Smooth muscle cell (in vitro differentiated cells): ENCODE measurements around the gene THBS3. TPM values are rescaled to one million over a fixed set of nuclear protein-coding genes. Genes with fewer than 3 reads are reported as not detected.

Experiments
- DNase-seq: peaks from one replicate; lab custom pipeline; 2025; ENCODE audit not compliant: unreplicated experiment; lab: John Stamatoyannopoulos, UW
- H2AFZ ChIP-seq: fragments of 200-600 bp; sonication (generic); 2 replicates; pipeline ENCODE4 v1.6.0; 2016; ENCODE audit warnings: antibody characterized with exemption, low read depth, mild to moderate bottlenecking
- H3F3A ChIP-seq: fragments of 200-600 bp; sonication (generic); 2 replicates; pipeline ENCODE4 v1.6.0; 2017; ENCODE audit warnings: antibody characterized with exemption, low read depth
- H3K27ac ChIP-seq: fragments of 200-600 bp; sonication (generic); 2 replicates; pipeline ENCODE4 v1.5.1; 2016; ENCODE audit warnings: low read depth, mild to moderate bottlenecking
- H3K27me3 ChIP-seq: fragments of 200-600 bp; sonication (generic); 2 replicates; pipeline ENCODE4 v1.6.1; 2016; ENCODE audit warnings: low read depth, mild to moderate bottlenecking
- H3K36me3 ChIP-seq: fragments of 200-600 bp; sonication (generic); 2 replicates; pipeline ENCODE4 v1.5.1; 2016; ENCODE audit warnings: low read depth
- H3K4me1 ChIP-seq: fragments of 200-600 bp; sonication (generic); 2 replicates; pipeline ENCODE4 v1.5.1; 2016; ENCODE audit warnings: low read depth
- H3K4me2 ChIP-seq: fragments of 200-600 bp; sonication (generic); 2 replicates; pipeline ENCODE4 v1.6.0; 2016; ENCODE audit warnings: mild to moderate bottlenecking
- H3K4me3 ChIP-seq: fragments of 200-600 bp; sonication (generic); 2 replicates; pipeline ENCODE4 v1.5.1; 2016; ENCODE audit warnings: mild to moderate bottlenecking
- H3K79me2 ChIP-seq: fragments of 200-600 bp; sonication (generic); 2 replicates; pipeline ENCODE4 v1.6.0; 2016; ENCODE audit warnings: low read depth, mild to moderate bottlenecking
- H3K9ac ChIP-seq: fragments of 200-600 bp; sonication (generic); 2 replicates; pipeline ENCODE4 v1.6.0; 2016; ENCODE audit warnings: low read depth
- H3K9me3 ChIP-seq: fragments of 200-600 bp; sonication (generic); replicated peaks from 2 replicates; pipeline ENCODE4 v1.5.1; 2016; ENCODE audit warnings: low read depth
- H4K20me1 ChIP-seq: fragments of 200-600 bp; sonication (generic); 2 replicates; pipeline ENCODE4 v1.6.0; 2016; ENCODE audit warnings: low read depth
- CTCF ChIP-seq: fragments of 200-600 bp; sonication (generic); IDR thresholded peaks from 2 replicates; pipeline ENCODE4 v1.5.1; 2017; ENCODE audit warnings: borderline replicate concordance, mild to moderate bottlenecking, antibody characterized with exemption; ENCODE audit not compliant: insufficient read depth, poor library complexity, severe bottlenecking
- WGBS: methylation state at CpG from one replicate; pipeline ENCODE4 v1.1.7; 2016; ENCODE audit warnings: low lambda C conversion rate; 5-methylcytosine and 5-hydroxymethylcytosine counted together
- polyA plus RNA-seq: library from polyadenylated mRNA; unstranded; fragments of >200 nt; fragmentation: Nextera tagmentation; extraction: Ambion mirVana; gene quantifications from 2 replicates; pipeline ENCODE4 v1.2.1, GENCODE V29; 2016
- total RNA-seq: library from RNA; depleted of rRNA; stranded (reverse); fragments of >200 nt; gene quantifications from 2 replicates; pipeline ENCODE4 v1.2.3, GENCODE V29; 2014

The THBS3 gene
- total and polyA plus RNA-seq, 2 experiments from 2014 or later, result 20.1 to 28.5 TPM

GRCh38 chr1:155251566-155251965 is 43.9 kb upstream of the THBS3 start:
- H3F3A ChIP-seq, result peaks cover 9% of the 10 kb centered on the region
- no peak overlapping the region for H3K4me2 ChIP-seq
- H3K79me2 ChIP-seq, result peaks cover 8% of the 10 kb centered on the region
- WGBS, result 97% methylated on average over 7 of the region's 7 CpGs
- no peaks in the 10 kb centered on the region for H3K9me3 ChIP-seq
- no peaks in the 10 kb centered on the region for H4K20me1 ChIP-seq
- DNase-seq, result no peak
- H3K4me3 ChIP-seq, result no peak overlapping the region
- H3K36me3 ChIP-seq, result no peaks in the 10 kb centered on the region
- H3K27ac ChIP-seq, result no peak overlapping the region
- H3K27me3 ChIP-seq, result no peaks in the 10 kb centered on the region
- no peak overlapping the region for H2AFZ ChIP-seq
- H3K4me1 ChIP-seq, result peaks cover 23% of the 10 kb centered on the region
- no peak overlapping the region for H3K9ac ChIP-seq
- no peak for TF ChIP-seq CTCF

GRCh38 chr1:155250633-155251449 is 43.1 kb upstream of the THBS3 start:
- H4K20me1 ChIP-seq, result no peaks in the 10 kb centered on the region
- H3K79me2 ChIP-seq, result peaks cover 8% of the 10 kb centered on the region
- H3K4me1 ChIP-seq, result peaks cover 22% of the 10 kb centered on the region
- 22% methylated on average over 23 of the region's 23 CpGs for WGBS
- H3K4me2 ChIP-seq, result peak overlapping the region; percentile 63
- no peaks in the 10 kb centered on the region for H3K36me3 ChIP-seq
- no peak overlapping the region for H3K4me3 ChIP-seq
- no peaks in the 10 kb centered on the region for H3K9me3 ChIP-seq
- H3K27me3 ChIP-seq, result no peaks in the 10 kb centered on the region
- H3K27ac ChIP-seq, result no peak overlapping the region
- peak; percentile 98 for TF ChIP-seq CTCF
- peak; percentile 79 for DNase-seq
- peaks cover 2% of the 10 kb centered on the region for H3F3A ChIP-seq
- no peak overlapping the region for H2AFZ ChIP-seq
- H3K9ac ChIP-seq, result no peak overlapping the region

- Histone ChIP-seq H3F3A (peaks cover under 1% of the 10 kb centered on the region), H4K20me1 (no peaks in the 10 kb centered on the region), H3K9ac (no peak overlapping the region), H3K4me3 (no peak overlapping the region), H3K36me3 (no peaks in the 10 kb centered on the region), H3K27ac (no peak overlapping the region), H3K9me3 (no peaks in the 10 kb centered on the region), H3K4me1 (peaks cover 20% of the 10 kb centered on the region), H3K79me2 (peaks cover 8% of the 10 kb centered on the region), H3K27me3 (no peaks in the 10 kb centered on the region), H2AFZ (no peak overlapping the region), H3K4me2 (peak overlapping the region; percentile 63)
- no peak for TF ChIP-seq CTCF
- WGBS, result 44% methylated on average over 12 of the region's 28 CpGs
- DNase-seq, result no peak
Measured at GRCh38 chr1:155250246-155250632, 42.5 kb upstream of the THBS3 start.
